RWPE1 (cell line): ENCODE measurements around the gene NRN1.

Experiments
- CTCF ChIA-PET: fragments of 350-600 bp; sonication (Branson Sonifier 250); formaldehyde crosslinking; extraction: SDS; loops from one replicate; lab custom pipeline; 2021; lab: Yijun Ruan, JAX
- POLR2A ChIA-PET: fragments of 400-600 bp; formaldehyde crosslinking; extraction: SDS; loops from one replicate; lab custom pipeline; 2020; ENCODE audit warnings: antibody characterized with exemption; ENCODE audit not compliant: low non-redundant PET; lab: Yijun Ruan, JAX
- DNase-seq: peaks from one replicate; pipeline ENCODE4 v3.0.0; 2012; ENCODE audit warnings: low spot score
- H3K27ac ChIP-seq: fragments of 450-650 bp; 2 replicates; pipeline ENCODE4 v1.5.1; 2017
- TF ChIP-seq, protein P1 (sequence below): fragments of 450-650 bp; conservative IDR thresholded peaks from 2 replicates; pipeline ENCODE4 v1.5.1; 2017; ENCODE audit warnings: low read depth, mild to moderate bottlenecking

NRN1 gene

DNA sequence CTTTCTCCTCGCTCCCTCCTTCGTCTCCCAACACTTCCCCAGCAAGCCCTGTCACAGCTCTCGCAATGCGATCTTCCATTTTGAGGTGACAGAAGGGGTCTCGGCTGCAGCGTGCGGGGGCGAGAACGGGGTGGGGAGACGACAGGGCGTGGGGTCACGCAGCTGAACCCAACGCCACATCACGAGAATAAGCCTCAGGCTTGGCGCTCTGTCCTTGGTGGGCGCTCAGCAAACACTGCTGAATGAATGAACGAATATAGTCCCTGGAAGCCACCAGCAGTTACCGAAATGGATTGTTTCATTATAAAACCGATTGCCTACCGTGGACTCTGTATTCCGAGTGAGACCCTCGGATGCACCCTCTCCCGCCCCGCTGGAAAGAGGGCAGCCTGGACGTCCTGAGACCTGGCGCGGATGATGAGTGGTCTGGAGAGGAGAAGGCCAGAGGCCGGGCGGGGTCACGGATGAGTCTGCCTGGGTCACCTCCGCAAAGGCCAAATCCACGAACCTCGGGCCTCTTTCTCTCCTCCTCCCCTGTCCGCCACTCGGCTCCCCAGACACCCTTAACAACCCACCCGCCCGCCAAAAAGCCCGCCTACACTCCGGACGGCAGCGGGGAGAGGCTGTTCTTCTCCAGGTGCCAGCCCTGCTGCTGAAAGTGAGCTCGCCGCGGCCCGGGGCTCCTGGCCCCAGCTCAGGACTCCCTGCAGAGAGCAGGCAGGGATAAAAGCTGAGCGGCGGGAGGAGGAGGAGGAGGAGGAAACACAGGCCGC, 3.7 kb downstream of the NRN1 start:
- TF ChIP-seq, protein P1, sequence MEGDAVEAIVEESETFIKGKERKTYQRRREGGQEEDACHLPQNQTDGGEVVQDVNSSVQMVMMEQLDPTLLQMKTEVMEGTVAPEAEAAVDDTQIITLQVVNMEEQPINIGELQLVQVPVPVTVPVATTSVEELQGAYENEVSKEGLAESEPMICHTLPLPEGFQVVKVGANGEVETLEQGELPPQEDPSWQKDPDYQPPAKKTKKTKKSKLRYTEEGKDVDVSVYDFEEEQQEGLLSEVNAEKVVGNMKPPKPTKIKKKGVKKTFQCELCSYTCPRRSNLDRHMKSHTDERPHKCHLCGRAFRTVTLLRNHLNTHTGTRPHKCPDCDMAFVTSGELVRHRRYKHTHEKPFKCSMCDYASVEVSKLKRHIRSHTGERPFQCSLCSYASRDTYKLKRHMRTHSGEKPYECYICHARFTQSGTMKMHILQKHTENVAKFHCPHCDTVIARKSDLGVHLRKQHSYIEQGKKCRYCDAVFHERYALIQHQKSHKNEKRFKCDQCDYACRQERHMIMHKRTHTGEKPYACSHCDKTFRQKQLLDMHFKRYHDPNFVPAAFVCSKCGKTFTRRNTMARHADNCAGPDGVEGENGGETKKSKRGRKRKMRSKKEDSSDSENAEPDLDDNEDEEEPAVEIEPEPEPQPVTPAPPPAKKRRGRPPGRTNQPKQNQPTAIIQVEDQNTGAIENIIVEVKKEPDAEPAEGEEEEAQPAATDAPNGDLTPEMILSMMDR, result no peak
- no peak overlapping the region for H3K27ac ChIP-seq
- DNase-seq, result no peak
- ChIA-PET POLR2A (no interaction called here), CTCF (no interaction called here)

DNA sequence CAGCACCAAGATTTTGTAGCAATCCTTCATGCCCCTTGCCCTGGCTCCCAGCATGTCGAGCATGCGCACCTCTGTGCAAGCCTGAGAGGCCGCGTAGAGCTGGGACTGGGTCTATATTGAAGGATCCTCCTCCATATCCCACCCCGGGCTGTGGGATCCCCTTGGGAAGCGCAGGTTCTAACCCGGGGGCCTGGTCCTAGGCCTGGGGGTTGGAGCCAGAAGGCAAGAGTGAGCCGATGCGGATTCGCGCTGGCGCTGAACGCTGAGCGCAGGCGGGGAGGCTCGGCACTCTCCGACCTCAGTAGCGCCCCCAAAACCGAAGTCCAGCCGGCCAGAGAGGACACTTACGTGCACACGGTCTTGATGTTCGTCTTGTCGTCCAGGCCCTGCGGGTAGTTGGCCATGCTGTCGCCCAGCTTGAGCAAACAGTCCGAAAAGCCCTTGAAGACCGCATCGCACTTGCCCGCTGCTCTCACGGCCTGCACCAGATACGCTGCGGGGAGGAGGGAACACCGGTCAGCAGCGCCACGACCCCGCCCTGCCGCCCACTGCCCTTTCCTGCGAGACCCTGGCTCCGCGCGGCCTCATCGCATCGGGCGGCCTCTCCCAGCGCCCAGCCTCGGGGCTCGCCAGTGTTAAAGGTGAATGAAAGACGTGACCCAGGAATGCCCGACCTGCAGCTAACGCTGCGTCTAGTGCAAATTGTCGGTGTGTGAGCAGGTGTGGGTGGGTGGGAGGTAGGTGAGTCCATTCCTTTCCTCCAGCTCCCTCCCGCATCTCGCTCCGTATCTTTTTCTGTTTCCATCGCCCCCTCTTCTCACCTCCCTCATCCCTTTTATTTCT, 4.5 kb downstream of the NRN1 start:
- CTCF ChIA-PET, result interaction anchor here (0.5 kb wide), 1 partner anchor 514 kb away, joined by 4 read pairs; no protein-coding TSS in a partner anchor
- TF ChIP-seq, protein P1, result no peak

DNA sequence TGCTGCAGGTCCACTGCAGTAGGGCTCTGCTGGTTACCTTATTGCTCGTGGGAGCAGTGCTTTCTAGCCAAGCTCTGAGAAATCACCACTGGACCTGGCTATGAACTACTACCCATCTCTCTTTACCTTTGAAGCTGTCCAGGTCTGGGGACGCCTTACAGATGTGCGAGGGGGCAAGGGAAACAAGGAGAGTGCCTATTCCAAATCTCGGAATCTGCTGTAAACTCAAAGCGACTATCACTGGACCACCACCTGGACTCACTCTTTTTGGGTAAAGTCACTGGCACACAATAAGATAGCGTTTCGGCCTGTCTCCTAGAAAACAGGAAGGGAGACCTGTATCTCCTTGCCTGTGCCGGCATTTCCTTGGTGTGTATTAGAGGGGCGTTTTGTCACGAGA, 5.3 kb downstream of the NRN1 start:
- TF ChIP-seq, protein P1, result no peak
- POLR2A ChIA-PET, result no interaction called here
- H3K27ac ChIP-seq, result no peak overlapping the region
- CTCF ChIA-PET, result interaction anchor here (0.5 kb wide), 1 partner anchor 513 kb away, joined by 4 read pairs; no protein-coding TSS in a partner anchor
- no peak for DNase-seq

More for the DNA sequence above, 4.5 kb downstream of the NRN1 start:
- DNase-seq, result no peak
- POLR2A ChIA-PET, result no interaction called here
- no peak overlapping the region for H3K27ac ChIP-seq

DNA sequence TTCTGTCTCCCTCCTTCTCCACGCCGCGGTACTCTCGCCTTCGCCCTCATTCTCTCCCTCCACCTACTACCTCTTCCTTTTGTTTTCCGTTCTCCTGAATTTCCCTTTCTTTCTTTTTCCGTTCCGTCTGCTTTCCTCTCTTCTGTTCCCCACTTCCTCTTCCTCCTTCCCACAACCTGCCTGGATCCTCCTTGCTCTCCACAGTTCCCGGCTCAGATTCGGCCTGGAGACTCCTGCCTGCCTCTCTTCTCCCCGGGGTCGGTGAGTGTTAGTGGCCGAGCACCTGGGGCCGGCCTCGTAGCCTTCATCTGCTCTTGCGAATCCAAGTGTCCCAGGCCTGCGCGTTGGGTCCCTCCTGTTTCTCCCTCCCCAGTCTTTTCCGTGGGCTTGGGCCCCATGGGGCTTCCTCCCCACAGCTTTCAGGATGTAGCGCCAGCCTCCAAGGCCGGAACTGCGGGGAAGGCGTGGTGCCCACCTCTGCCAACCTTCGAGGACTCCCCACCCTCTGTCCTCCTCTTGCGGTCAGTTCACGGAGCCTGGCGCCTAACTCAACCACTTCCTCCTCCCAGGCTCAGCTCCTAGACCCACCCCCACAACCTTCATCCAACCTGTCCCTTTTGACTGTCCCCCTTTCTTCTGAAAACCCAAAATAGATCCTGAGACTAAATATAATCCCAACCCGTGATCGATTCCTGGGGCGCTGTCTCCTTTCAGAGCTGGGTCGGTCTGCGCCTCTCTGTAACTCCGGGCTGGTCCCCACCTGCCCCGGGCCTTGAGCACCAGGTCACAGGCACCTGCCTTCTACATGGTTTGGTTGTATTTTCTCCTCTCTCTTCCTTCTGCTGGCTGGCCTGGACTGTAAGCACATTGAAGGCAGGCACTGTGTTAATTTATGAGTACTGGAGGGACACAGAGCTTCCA, 6.8 kb downstream of the NRN1 start:
- TF ChIP-seq, protein P1, result no peak
- POLR2A ChIA-PET, result no interaction called here
- no peak for DNase-seq
- H3K27ac ChIP-seq, result no peak overlapping the region
- CTCF ChIA-PET, result interaction anchor here (0.5 to 0.7 kb wide), 2 partner anchors 500 to 1700 kb away, joined by 3 read pairs; no protein-coding TSS in a partner anchor

DNA sequence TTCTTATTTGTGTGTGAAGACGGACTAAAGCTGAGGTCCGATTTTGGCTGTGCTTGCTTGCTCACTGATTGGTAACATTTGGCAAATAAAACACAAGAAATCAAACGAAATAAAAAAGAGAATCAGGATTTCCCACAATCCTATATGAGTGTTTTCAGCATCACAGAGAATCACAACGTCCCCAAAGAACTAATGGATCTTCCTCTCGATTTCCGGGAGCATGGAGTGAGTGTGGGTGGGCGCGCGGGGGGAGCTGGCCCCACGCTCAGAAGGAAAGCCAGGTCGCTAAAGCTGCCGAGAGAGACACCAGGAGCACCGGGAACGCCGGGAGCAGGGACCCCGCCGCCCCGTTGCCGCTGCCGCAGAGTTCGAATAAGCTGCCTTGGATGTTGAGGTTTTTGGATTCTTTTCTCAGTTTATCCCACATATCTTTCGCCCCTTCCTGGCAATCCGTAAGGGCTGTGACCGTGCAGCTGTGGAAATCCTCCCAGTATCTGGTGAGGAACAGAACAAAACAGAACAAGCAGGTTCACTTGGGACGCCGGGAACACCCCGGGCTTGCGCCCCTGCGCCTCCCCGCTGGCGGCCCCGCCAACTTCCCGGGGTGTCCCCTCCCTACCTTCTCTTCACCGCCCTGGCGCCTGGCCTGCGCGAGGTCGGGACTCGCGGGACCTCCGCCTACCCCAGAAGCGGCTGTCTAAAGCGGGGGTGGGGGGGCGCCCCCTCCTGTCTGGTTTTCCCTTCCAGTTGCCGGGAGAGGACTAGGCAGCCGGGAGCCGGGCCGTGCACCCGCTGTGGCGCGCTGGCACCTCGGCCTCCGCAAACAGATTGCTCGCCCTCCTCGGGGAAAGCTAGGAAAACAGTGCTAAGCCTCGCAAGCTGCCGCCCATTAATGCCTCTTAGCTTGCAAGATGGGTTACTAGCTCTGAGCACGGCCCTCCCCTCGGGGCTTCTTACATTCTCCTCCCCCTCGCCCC, 7.7 kb downstream of the NRN1 start:
- no peak overlapping the region for H3K27ac ChIP-seq
- ChIA-PET POLR2A (no interaction called here), CTCF (interaction anchor here (0.5 to 0.7 kb wide), 3 partner anchors 499 to 1701 kb away, joined by 3 read pairs; no protein-coding TSS in a partner anchor)
- TF ChIP-seq, protein P1, result no peak
- DNase-seq, result no peak
